Measurements from ENCODE around the gene DIPK2A.

- TF ChIP-seq KLF16 (tag by site-specific recombination; IDR thresholded peaks at IDR 0.05) (no peak), ZFP41 (tag by site-specific recombination; IDR thresholded peaks at IDR 0.05; ENCODE audit: borderline replicate concordance) (no peak), CTCF (tag by site-specific recombination; IDR thresholded peaks at IDR 0.05) (no peak), PATZ1 (tag by site-specific recombination; IDR thresholded peaks at IDR 0.05) (no peak), ZNF76 (tag by site-specific recombination; IDR thresholded peaks at IDR 0.05; ENCODE audit: borderline replicate concordance, low read depth) (no peak), GLI4 (tag by site-specific recombination; IDR thresholded peaks at IDR 0.05) (no peak), ZSCAN30 (tag by site-specific recombination; IDR thresholded peaks at IDR 0.05) (no peak), ZNF23 (tag by site-specific recombination; IDR thresholded peaks at IDR 0.05; ENCODE audit: borderline replicate concordance) (no peak), ZNF10 (tag by site-specific recombination; IDR thresholded peaks at IDR 0.05) (no peak), ZNF302 (tag by site-specific recombination; IDR thresholded peaks at IDR 0.05; ENCODE audit: low read depth) (no peak)
Observed at GRCh38 chr3:144010371-144010770, 38.7 kb downstream of the DIPK2A start.
